Omental fat pad (tissue), 4 donors: ENCODE results near the gene OSBPL1A. TPM values are rescaled to one million over a fixed set of nuclear protein-coding genes. Genes with fewer than 3 reads are reported as not detected.

Experiments used
- ATAC-seq: fragments of 150-250 bp; one replicate; pipeline ENCODE4 v1.9.1; 2016; ENCODE audit warnings: mild to moderate bottlenecking, moderate library complexity; ENCODE audit not compliant: low FRiP score
- DNase-seq: peaks from one replicate; pipeline ENCODE4 v3.0.0-alpha.2; 2019; ENCODE audit warnings: low spot score
- total RNA-seq, 4 donors: library from RNA; depleted of rRNA; stranded (reverse); fragments of >200 nt; gene quantifications; one replicate each; pipeline ENCODE4 v1.1.0, GENCODE V29; 2016
- TF ChIP-seq, protein P1 (sequence below), 3 donors: fragments of 450-650 bp; IDR thresholded peaks; one replicate each; pipeline ENCODE4 v1.5.1; 2016 to 2017; ENCODE audit warnings: antibody characterized with exemption in 3 of 3, mild to moderate bottlenecking in 3 of 3, moderate library complexity in 2 of 3

The OSBPL1A gene
- total RNA-seq, 4 donors from 2014 or later: 67.1 to 123 (median 109) TPM

- DNase-seq (no peak), ATAC-seq (no peak)
- TF ChIP-seq, protein P1, sequence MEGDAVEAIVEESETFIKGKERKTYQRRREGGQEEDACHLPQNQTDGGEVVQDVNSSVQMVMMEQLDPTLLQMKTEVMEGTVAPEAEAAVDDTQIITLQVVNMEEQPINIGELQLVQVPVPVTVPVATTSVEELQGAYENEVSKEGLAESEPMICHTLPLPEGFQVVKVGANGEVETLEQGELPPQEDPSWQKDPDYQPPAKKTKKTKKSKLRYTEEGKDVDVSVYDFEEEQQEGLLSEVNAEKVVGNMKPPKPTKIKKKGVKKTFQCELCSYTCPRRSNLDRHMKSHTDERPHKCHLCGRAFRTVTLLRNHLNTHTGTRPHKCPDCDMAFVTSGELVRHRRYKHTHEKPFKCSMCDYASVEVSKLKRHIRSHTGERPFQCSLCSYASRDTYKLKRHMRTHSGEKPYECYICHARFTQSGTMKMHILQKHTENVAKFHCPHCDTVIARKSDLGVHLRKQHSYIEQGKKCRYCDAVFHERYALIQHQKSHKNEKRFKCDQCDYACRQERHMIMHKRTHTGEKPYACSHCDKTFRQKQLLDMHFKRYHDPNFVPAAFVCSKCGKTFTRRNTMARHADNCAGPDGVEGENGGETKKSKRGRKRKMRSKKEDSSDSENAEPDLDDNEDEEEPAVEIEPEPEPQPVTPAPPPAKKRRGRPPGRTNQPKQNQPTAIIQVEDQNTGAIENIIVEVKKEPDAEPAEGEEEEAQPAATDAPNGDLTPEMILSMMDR (IDR thresholded peaks at IDR 0.05): no peak
Measured at GRCh38 chr18:24414349-24415003, 16.9 kb upstream of the OSBPL1A start.

DNA sequence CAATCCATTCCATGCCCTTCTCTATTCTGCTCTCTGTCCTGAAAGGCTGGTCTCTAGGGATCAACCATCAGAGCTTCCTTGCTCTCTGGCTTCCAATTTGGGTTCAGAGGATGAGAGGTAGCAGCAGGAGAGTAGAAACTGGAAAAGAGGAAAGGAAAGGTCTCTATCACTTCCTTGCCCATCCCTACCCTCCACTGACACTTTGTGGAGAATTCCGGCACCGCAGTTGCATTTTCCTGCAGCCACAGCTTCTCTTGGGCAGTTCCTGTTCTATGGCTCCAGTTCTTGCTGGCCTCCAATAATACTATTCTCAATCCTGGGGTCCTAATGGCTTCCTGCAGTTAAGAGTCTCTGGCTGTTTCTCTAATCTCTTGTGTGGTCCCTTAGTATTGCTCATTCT is 15.5 kb upstream of the OSBPL1A start:
- no peak for ATAC-seq
- TF ChIP-seq, protein P1 (IDR thresholded peaks at IDR 0.05): no peak
- no peak for DNase-seq

DNA sequence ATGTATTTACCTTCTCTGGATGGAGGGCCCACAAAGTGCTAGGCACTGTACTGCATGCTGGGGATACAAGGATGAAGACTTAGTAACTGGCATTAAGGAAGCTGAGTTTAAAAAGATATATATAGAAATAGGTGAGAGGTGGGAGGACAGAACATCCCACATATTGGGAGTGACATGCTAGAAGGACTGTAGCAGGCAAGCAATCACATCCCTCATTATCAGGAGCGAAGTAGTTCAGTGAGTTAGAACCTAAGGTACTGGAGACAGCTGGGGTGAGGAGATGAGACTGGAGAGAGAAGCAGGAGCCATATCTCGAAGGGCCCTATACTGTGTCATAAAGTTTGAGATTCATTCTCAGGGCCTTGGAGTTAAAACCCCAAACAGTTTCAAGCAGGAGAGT is 10.9 kb upstream of the OSBPL1A start:
- TF ChIP-seq, protein P1 (IDR thresholded peaks at IDR 0.05): no peak
- no peak for ATAC-seq
- no peak for DNase-seq

GRCh38 chr18:24404591-24404990 is 7.0 kb upstream of the OSBPL1A start:
- no peak for ATAC-seq
- no peak for DNase-seq
- TF ChIP-seq, protein P1 (IDR thresholded peaks at IDR 0.05): no peak

DNA sequence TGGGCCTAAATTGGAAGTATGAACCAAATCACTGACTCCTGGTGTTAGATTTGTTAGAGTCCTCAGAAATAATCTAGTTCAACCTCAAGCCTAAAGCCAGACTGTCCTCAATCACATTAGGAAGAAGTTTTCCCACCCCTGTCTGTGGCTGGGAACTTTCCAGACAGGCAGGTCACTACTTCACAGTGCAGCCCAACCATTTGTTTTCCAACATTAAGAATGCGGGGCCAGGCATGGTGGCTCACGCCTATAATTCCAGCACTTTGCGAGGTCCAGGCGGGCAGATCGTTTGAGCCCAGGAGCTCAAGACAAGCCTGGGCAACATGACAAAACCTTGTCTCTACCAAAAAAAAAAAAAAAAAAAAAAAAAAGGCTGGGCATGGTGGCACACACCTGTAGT is 5.5 kb upstream of the OSBPL1A start:
- ATAC-seq (no peak), DNase-seq (no peak)
- TF ChIP-seq, protein P1 (IDR thresholded peaks at IDR 0.05): no peak

GRCh38 chr18:24402209-24402785 is 4.7 kb upstream of the OSBPL1A start:
- no peak for ATAC-seq
- TF ChIP-seq, protein P1 (IDR thresholded peaks at IDR 0.05): no peak
- no peak for DNase-seq

GRCh38 chr18:24400587-24400986 is 3.0 kb upstream of the OSBPL1A start:
- DNase-seq (no peak), ATAC-seq (no peak)
- TF ChIP-seq, protein P1 (IDR thresholded peaks at IDR 0.05): no peak
